ENCODE results near the gene MED27.

DNA sequence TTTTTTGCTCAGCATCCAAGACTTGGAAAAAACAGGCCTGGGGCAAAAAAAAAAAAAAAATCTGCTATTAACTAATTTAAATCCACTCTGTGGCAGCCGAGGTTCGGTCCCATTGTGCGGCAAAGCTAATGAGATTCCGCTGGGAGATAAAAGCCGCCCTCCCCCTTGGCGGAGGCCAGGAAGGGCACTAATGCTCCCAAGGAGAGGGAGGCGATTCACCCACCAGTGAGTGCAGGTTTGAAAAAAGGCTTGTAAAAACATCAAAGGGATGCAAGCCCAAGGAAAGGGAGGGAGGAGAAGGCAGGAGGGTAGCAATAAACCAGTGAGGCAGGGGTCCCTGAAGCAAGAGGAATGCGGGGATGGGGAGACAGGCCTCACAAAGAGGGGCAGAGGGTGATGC lies 210.3 kb downstream of the MED27 start:
- no peak for TF ChIP-seq FOXM1 (IDR thresholded peaks at IDR 0.05; ENCODE audit: borderline replicate concordance, low read depth)
- no peak for TF ChIP-seq YY1 (IDR thresholded peaks at IDR 0.05; ENCODE audit: low read depth)
- TF ChIP-seq CEBPB (IDR thresholded peaks at IDR 0.05) = no peak
- TF ChIP-seq EGR1 (IDR thresholded peaks at IDR 0.05) = no peak
- TF ChIP-seq, protein P1, sequence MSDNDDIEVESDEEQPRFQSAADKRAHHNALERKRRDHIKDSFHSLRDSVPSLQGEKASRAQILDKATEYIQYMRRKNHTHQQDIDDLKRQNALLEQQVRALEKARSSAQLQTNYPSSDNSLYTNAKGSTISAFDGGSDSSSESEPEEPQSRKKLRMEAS (IDR thresholded peaks at IDR 0.05) = no peak
- no peak for TF ChIP-seq CREB1 (IDR thresholded peaks at IDR 0.05; ENCODE audit: low read depth)

Data from Ishikawa (cell line).